Gastrocnemius medialis (tissue), 4 donors: ENCODE data around the gene MACIR.

ENCODE experiments used
- POLR2A ChIP-seq, 2 donors: fragments of 450-650 bp; IDR thresholded peaks; one replicate each; pipeline ENCODE4 v1.6.1; 2017; ENCODE audit warnings: antibody characterized with exemption in 2 of 2, mild to moderate bottlenecking in 2 of 2, moderate library complexity in 2 of 2
- TF ChIP-seq, protein P1 (sequence below), 5 experiments: fragments of 450-650 bp in 3 of 5; fragments of 200-600 bp in 2 of 5; sonication (generic) in 2 of 5; IDR thresholded peaks in 4 of 5; conservative IDR thresholded peaks in 1 of 5; 1 replicate in 4 of 5; 2 replicates in 1 of 5; pipeline ENCODE4 v1.5.1; 2016 to 2019; ENCODE audit warnings: antibody characterized with exemption in 5 of 5, mild to moderate bottlenecking in 3 of 5, moderate library complexity in 3 of 5

DNA sequence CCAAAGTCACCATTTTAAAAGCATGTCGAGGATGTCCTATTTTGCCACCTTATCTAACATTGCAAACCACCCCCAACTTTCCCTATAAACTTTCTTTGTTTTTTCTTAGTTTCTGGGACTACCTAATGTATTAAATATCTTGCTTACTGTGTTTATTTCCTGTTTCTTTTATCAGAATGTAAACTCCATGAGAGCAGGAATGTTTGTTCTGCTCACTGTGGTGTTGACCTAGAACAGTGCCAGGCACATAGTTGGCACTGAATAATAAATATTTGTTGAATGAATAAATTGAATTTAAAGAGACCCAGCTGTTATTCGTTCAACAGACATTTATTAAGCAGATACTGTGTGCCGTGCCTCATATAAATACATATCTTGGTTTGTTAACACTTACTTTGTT lies 35.2 kb downstream of the MACIR start:
- TF ChIP-seq, protein P1, sequence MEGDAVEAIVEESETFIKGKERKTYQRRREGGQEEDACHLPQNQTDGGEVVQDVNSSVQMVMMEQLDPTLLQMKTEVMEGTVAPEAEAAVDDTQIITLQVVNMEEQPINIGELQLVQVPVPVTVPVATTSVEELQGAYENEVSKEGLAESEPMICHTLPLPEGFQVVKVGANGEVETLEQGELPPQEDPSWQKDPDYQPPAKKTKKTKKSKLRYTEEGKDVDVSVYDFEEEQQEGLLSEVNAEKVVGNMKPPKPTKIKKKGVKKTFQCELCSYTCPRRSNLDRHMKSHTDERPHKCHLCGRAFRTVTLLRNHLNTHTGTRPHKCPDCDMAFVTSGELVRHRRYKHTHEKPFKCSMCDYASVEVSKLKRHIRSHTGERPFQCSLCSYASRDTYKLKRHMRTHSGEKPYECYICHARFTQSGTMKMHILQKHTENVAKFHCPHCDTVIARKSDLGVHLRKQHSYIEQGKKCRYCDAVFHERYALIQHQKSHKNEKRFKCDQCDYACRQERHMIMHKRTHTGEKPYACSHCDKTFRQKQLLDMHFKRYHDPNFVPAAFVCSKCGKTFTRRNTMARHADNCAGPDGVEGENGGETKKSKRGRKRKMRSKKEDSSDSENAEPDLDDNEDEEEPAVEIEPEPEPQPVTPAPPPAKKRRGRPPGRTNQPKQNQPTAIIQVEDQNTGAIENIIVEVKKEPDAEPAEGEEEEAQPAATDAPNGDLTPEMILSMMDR (IDR thresholded peaks at IDR 0.05 in 4 of 5, conservative IDR thresholded peaks at IDR 0.05 in 1 of 5): no peak
- TF ChIP-seq POLR2A (IDR thresholded peaks at IDR 0.05): no peak
